ENCODE data around the gene LSAMP. TPM values are rescaled to one million over a fixed set of nuclear protein-coding genes. Genes with fewer than 3 reads are reported as not detected.

Gene LSAMP
- total and polyA plus RNA-seq, 2 donors (not counting 3 experiments of a cell fraction or from before 2014, with no cell fraction given), result not detected

GRCh38 chr3:115937054-115937453, 508.2 kb downstream of the LSAMP start:
- no TSS peak for BruUV-seq (replicated peaks)

More at GRCh38 chr3:115937054-115937453, 508.2 kb downstream of the LSAMP start:
- Histone ChIP-seq H4K20me1 (replicated peaks; ENCODE audit: control insufficient read depth, extremely low read depth, insufficient read depth, low read length) (no peaks in the 10 kb centered on the region), H3K4me3 (replicated peaks in 1 of 3; ENCODE audit: insufficient read depth in 1 of 3, low read depth in 1 of 3, low read length in 3 of 3) (no peak overlapping the region), H3K9ac (replicated peaks; ENCODE audit: extremely low read depth, insufficient read depth, low read length) (no peak overlapping the region), H2AFZ (ENCODE audit: low read depth, low read length) (no peak overlapping the region), H3K4me2 (ENCODE audit: insufficient read depth, low read length) (no peak overlapping the region), H3K27ac (ENCODE audit: insufficient read depth, low read depth, low read length) (no peak overlapping the region), H3K27me3 (ENCODE audit: control insufficient read depth in 2 of 2, insufficient read depth in 2 of 2, low read length in 2 of 2) (no peaks in the 10 kb centered on the region), H3K79me2 (ENCODE audit: control insufficient read depth, insufficient read depth, low read length) (no peaks in the 10 kb centered on the region), H3K9me3 (replicated peaks; ENCODE audit: control insufficient read depth, insufficient read depth, low read length) (no peaks in the 10 kb centered on the region), H3K9me1 (replicated peaks; ENCODE audit: control insufficient read depth, extremely low read depth, insufficient read depth, low read length) (no peaks in the 10 kb centered on the region), H3K36me3 (ENCODE audit: control insufficient read depth in 2 of 2, extremely low read depth in 1 of 2, insufficient read depth in 2 of 2, low read length in 2 of 2) (no peaks in the 10 kb centered on the region), H3K4me1 (ENCODE audit: control insufficient read depth, extremely low read depth, insufficient read depth, low read length) (no peaks in the 10 kb centered on the region)
- TF ChIP-seq GATA2 (IDR thresholded peaks at IDR 0.05; ENCODE audit: insufficient read depth, insufficient read length, low read depth, low read length) (no peak), JUN (IDR thresholded peaks at IDR 0.05; ENCODE audit: borderline replicate concordance, insufficient read depth, insufficient read length, low read depth) (no peak), EZH2 (IDR thresholded peaks at IDR 0.05; ENCODE audit: borderline replicate concordance, low read depth, low read length, severe bottlenecking) (no peak), FOS (IDR thresholded peaks at IDR 0.05; ENCODE audit: borderline replicate concordance, insufficient read depth, low read length) (no peak), POLR2AphosphoS5 (IDR thresholded peaks at IDR 0.05; ENCODE audit: insufficient read depth, low read depth, low read length) (no peak), POLR2A (IDR thresholded peaks at IDR 0.05; ENCODE audit: low read depth, low read length) (no peak), CTCF (IDR thresholded peaks at IDR 0.05; ENCODE audit: extremely low read depth in 1 of 2, insufficient read depth in 1 of 2, low read depth in 1 of 2, low read length in 2 of 2) (no peak), MYC (IDR thresholded peaks at IDR 0.05; ENCODE audit: low read depth, low read length) (no peak)
- TF ChIP-seq, protein P1, sequence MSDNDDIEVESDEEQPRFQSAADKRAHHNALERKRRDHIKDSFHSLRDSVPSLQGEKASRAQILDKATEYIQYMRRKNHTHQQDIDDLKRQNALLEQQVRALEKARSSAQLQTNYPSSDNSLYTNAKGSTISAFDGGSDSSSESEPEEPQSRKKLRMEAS (IDR thresholded peaks at IDR 0.05; ENCODE audit: insufficient read depth, insufficient read length), result no peak
- FAIRE-seq, result no peak
- ChIA-PET CTCF (no interaction called here), POLR2A (no interaction called here)
- no peak for DNase-seq (ENCODE audit: low read depth, low spot score)
- intact Hi-C loops (cut with micrococcal nuclease) (no loop called here), dilution Hi-C loops (cut with MboI; ENCODE audit: extremely low pct_ligation_motif_present, low sequenced_read_pairs) (no loop called here)
